ENCODE results near the gene YWHAE.
"Not testable (repeated sequence)": the region's sequence is repeated elsewhere in the genome, so short reads cannot be mapped to it uniquely, and the experiment has no call there.

The YWHAE gene

DNA sequence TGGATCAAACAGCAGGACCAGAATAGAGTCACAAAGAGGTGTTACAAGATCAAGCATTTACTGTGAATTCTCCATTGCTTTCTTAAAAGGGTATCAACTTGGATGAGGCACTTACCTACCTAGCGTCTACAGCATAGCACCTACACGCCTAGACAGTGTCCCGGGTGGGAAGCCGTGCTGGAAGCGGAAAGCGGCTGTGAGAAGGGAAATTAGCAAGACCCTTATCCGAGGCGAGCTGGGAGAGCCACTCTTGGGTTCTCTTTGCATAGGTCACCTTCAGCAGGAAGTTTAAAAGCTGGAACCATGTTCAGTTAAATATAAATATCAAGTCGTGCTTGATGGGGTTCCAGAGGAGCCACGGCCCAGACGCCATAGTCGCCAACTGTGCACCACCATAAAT is 74.3 kb downstream of the YWHAE start:
- DNase-seq (ENCODE audit: low spot score): no peak

DNA sequence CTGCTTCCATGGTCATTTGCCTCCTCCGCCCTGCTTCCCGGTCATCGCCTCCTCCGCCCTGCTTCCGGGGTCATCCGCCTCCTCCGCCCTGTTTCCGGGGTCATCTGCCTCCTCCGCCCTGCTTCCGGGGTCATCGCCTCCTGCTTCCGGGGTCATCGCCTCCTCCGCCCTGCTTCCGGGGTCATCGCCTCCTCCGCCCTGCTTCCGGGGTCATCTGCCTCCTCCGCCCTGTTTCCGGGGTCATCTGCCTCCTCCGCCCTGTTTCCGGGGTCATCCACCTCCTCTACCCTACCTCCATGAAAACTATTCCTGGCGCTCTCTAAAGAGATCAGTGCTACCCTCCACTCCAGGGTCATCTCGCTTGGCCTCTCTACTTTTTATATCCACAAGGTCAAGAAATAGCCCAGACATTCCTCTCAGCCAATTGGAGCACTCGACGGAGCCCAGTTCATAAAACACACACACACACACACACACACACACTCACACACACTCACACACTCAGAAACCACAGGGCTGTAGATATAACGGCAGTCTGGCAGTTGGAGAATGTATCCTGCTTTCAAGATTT is 75.7 kb downstream of the YWHAE start:
- no peak for DNase-seq (ENCODE audit: low spot score)

DNA sequence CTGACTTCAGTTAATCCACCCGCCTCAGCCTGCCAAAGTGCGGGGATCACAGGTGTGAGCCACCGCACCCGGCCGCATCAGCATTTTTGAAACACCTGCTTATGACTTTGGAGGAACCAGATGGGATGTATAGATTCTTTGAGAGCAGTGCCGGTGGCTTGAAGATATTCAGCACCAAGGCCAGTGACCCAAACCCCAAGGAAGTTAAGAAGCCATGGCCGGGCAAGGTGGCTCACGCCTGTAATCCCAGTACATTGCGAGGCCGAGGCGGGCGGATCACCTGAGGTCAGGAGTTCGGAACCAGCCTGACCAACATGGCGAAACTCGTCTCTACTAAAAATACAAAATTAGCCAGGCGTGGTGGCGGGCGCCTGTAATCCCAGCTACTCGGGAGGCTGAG is 76.7 kb downstream of the YWHAE start:
- DNase-seq (ENCODE audit: low spot score): no peak

DNA sequence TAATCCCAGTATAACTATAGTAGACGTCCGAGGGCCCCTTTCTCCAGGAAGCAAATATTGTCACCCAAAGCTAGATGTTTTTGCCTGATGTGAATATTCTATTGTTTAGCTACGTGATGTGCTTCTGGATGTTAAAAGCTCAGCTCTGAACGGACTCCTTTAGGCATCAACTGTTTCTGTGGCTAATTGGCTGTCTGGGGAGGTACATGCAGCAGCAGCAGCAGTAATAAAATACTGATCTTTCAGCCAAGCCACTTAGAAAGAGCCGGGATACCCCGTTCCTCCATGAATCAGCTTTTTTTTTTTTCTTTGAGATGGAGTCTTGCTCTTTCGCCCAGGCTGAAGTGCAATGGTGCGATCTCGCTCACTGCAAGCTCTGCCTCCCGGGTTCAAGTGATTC is 77.5 kb downstream of the YWHAE start:
- no peak for DNase-seq (ENCODE audit: low spot score)

DNA sequence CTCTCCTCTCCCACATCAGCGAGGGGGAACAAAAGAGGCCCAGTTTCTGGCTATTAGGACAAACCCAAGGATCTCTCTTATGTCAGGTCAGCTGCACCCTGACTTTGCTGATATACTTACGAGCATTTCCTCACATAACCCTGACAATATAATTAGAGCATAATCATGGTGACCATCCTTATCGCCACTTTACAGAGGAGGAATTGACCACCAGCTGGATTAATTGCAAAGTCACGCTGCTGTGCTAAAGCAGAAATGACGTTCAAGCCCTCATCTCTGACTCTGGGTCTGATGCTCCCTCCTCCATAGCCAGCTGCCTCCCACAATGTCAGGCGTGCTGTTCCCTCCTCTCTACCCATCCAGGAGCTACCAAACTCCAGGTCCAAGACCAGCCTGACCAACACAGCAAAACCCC is 78.0 kb downstream of the YWHAE start:
- DNase-seq (ENCODE audit: low spot score): no peak

DNA sequence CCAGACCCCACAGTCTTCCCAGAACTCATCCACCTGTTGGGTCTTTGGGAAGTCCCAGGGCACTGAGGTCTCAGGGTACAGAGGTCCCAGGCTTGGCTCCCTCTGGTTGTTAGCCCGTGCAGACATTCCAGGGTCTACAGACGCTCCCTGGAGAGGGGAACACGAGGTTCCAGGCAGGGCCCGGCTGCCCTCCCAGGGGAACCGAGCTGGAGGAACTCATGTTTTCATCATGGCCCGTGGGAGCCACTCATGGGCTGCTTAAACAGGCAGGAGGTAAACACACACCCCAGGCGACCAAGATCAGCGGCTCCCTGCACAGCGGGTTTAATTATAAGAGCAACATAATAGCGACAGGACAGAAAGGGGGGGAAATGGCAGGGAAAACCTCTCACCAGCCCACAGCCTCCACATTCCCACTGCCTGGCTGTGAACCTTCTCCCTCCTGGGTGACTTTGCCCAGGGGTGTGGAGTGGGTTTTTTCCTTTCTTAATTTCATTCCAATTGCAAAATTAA is 84.1 kb downstream of the YWHAE start:
- DNase-seq (ENCODE audit: low spot score): no peak

DNA sequence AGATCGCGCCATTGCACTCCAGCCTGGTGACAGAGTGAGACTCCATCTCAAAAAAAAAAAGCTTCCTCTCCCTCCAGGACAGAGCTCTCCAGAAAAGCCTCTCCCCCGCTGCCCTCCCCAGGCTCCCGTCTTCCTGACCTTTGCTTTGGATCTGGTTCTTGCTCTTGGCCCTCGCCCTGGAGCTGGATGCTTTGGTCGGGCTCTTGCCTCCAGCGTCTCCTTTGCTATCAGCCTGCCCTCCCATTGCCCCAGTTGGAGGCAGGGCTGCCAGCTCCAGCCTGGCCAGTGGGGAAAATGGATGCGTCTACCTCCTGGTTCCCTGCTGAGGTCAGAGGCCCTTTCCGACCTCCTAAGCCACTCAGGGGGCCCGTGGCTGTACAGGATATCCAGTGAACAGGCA is 84.6 kb downstream of the YWHAE start:
- DNase-seq (ENCODE audit: low spot score): no peak

DNA sequence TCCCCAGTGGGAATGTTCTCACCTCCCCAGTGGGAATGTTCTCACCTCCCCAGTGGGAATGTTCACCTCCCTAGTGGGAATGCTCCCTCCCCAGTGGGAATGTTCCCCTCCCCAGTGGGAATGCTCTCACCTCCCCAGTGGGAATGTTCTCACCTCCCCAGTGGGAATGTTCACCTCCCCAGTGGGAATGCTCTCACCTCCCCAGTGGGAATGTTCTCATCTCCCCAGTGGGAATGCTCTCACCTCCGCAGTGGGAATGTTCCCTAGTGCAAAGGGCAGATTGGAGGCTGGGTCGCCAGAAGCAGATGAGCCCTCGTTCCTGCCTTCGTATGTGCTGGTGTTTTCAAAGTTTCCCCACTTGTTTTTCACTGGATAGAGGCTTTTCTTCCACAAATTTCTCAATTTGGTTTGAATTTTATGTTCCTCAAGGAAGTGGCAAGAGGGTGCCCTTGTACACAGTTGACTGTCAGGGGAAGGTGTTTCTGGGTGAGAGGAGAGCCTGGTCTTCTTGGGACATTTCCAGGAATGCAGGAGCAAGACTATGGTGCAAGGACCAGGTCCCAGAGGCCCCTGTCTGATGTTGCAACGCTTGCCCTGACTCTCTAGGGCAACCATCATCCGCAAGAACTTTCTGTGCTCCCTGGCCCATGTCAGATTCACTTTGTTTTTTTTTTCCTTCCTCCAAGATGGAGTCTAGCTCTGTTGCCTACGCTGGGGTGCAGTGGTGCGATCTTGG is 86.6 kb downstream of the YWHAE start:
- no peak for DNase-seq (ENCODE audit: low spot score)

DNA sequence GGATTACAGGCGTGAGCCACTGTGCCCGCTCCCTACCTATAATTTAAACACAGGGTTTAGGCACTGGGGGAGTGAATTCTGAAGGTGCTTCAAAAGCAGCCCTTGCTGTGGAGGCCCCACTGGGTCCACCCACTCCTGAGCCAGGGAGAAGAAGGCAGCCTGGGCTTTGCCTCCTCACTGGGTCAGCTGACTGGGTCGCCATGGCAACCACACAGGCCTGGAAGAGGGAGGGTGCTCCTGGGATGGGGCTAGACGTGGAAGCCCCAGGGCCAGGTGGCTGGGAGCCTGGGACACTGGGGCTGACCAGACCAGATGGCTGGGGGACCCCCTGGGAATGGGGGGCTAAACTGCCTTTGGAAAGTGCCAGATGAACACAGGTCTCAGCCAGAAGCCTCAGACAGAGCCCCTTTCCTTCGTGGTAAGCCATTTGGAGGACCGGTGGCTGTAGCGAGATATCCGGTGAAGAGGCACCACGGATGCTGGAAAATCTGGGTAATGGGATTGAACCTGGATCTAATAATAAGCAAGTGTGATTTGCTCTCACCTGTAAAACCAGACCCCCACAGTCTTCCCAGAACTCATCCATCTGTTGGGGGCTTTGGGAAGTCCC is 87.7 kb downstream of the YWHAE start:
- DNase-seq (ENCODE audit: low spot score): no peak

DNA sequence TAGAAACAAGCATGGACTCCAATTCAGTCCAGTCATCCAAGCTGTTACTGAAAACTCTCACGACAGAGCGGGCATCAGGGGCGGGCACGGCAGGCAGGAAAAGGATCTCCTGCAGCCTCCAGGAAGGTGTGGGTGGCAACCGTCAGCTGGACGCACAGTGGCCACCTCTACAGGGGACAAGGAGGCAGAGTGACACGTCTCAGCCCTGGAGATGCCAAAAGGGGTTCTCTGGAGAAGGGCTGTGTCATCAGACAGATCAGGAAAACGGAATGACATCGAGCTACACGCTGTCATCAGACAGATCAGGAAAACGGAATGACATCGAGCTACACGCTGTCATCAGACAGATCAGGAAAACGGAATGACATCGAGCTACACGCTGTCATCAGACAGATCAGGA is 92.2 kb downstream of the YWHAE start:
- not testable (repeated sequence) for DNase-seq (ENCODE audit: low spot score)

DNA sequence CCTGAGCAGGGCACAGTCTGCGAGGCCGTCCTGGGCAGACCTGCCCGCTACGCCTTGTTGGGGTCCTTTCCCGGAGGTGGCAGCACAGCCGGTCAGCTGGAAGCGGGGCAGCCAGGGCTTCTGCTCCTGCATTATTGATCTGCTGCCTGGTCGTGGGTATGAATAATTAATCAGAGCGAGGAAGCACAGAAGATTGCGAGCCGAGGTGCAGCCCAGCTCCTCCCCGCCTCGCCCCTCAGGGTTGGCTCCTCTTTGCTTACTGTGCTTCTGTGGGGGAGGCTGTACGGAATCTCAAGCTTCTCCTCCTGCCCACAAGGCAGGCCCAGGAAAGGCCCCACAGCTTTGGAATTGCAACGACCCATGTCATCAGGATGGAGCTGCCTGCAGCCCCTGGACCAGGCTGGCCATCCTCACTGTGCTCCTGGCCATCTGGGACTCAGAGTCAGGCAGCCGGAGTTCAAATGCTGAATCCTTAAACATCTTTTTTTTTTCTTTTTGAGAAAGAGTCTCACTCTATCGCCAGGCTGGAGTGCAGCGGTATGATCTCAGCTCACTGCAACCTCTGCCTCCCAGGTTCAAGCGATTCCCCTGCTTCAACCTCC is 95.0 kb downstream of the YWHAE start:
- no peak for DNase-seq (ENCODE audit: low spot score)

DNA sequence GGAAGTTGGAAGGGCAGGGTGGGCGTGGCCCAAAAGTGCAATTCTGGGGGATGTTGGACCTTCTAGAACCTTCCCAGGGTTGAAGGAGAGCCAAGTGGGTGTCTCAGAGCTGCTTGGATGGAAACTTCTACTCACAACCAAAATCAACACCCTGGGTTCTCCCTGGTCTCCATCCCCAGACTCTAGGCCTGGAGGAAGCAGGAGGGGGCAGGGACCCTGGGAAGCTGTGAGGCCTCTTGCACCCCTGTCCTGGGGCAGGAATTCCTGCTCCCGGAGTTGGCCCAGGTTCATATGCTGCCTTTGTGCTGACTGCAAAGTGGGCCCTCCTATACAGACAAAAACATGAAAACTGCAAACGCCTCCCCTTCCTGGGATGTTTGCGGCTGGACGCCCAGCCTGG is 95.5 kb downstream of the YWHAE start:
- DNase-seq (ENCODE audit: low spot score): no peak

DNA sequence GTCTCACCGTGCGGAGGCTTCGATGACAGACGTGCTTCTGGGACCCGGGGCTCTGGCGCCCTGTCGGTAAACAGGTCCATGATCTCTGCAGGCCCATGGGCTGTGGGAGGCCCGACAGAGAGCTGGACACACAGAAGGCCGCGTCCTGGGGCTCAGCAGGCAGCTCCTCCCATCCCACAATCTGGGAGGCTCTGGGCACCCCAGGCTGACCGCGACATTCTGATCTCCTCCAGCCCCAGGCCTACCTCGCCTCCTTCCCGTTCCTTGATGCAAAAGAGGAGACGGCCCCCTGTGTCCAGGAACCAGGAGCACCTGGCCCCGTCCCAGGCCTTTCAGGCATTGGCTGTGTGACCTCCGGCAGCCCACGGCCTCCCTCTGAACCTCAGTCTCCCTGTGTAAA is 97.3 kb downstream of the YWHAE start:
- no peak for DNase-seq (ENCODE audit: low spot score)

DNA sequence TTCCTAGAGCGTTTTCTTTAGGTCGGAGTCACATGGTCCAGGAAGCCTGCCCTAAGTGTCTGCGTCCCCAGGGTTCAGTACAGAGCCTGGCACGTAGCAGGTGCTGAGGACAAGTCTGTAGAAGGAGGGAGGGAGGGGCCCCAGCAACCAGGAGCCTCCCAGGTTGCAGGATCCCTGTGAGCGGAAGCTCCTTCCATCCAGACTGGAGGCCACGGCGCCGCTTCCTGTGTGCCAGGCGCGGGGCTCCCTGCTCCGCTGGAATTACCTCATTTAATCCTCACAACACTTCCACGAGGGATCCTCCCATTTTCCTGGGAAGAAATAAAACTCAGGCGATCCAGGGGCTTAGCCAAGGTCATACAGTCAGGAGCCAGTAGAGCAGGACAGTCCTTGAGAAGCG is 98.5 kb downstream of the YWHAE start:
- DNase-seq (ENCODE audit: low spot score): no peak

DNA sequence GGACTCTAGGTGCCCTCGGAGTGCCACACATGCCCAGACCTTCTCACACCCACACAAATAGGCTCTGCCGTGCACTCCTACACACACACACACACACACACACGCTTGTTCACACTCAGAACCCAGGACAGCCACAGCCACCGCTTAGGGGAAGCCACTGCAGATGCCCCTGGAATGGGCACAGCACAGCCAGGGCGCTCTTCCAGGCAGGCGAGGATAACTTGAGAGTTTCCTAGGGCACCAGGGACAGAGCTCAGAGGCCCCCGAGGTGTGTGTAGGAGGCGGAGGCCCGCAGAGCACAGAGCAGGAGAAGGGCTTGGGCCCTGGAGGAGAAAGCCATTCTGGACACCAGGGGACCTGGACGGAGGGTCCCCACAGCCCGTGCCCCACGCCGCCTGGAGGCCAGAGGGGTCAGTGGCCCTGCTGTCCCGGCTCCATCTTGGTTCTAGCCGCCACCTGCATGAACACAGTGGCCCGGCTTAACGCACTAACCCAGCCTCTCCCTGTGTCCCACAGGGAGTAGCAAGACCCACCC is 99.6 kb downstream of the YWHAE start:
- DNase-seq (ENCODE audit: low spot score): no peak

DNA sequence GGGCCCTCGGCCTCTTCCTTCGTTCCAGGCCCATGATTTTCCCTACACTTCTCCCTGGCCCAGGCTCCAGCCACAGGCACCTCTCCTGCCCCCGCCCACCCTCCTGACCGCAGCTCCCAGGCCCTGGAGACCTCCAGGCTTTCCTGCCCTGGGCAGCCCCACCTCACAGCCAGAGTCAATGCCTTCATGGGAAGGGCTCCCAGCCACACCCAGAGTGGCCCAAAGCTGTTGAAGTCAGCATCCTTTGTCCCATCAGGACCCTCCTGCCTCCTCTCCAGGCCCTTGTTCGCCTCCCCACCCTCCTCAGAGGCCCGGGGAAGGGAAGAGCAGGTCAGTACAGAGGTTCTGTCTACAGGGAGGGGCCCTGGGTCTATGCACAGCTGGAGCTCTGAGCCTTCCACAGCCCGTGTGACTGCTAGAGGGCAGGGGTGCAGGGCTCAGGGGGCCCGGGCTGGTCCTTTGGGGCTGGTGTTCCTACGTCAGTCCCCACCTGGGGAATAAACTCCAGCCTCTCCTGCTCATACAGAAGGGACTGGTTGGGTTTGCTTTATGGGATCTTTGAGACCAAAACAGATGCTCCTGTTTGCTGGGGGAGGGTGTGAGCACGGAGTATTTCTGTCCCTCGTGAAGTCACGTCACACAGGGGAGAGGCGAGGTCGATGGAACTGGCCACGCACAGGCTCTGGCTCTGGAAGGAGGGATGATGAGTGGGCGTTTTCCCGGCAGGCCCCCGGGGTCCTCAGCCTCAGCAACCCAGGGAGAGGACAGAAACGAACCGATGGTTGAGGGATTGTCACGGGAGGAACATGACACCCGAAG is 100.3 kb downstream of the YWHAE start:
- DNase-seq (ENCODE audit: low spot score): no peak

DNA sequence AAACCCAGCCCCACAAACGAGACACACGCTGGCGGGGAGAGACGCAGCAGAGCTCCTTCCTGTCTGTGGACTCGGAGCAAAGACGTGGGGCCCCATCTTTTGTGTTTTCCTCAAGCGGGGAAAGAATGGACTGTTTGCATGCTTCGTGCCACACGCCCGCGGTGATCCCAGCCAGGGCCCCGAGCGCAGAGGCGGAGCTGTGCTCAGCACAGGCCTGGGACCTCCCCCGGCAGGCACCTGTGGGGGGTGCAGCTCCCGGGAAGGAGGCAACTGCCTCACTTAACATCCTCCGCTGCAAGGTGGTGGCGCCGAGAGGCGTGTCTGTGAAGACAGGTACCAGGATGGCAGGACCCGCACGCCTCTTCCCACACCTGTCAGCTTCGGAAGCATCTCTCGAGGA is 101.4 kb downstream of the YWHAE start:
- no peak for DNase-seq (ENCODE audit: low spot score)
